ENCODE data around the gene GPR142. TPM values are rescaled to one million over a fixed set of nuclear protein-coding genes. Genes with fewer than 3 reads are reported as not detected.
A peak's percentile ranks its signal among the peaks of the same experiment; 100 is the strongest.

GPR142 gene
- total RNA-seq, 1 donor from 2014 or later: not detected

- no peak for ATAC-seq
- no peaks in the 10 kb centered on the region for H3K36me3 ChIP-seq
- no peak overlapping the region for H3K27ac ChIP-seq
- TF ChIP-seq, protein P1, sequence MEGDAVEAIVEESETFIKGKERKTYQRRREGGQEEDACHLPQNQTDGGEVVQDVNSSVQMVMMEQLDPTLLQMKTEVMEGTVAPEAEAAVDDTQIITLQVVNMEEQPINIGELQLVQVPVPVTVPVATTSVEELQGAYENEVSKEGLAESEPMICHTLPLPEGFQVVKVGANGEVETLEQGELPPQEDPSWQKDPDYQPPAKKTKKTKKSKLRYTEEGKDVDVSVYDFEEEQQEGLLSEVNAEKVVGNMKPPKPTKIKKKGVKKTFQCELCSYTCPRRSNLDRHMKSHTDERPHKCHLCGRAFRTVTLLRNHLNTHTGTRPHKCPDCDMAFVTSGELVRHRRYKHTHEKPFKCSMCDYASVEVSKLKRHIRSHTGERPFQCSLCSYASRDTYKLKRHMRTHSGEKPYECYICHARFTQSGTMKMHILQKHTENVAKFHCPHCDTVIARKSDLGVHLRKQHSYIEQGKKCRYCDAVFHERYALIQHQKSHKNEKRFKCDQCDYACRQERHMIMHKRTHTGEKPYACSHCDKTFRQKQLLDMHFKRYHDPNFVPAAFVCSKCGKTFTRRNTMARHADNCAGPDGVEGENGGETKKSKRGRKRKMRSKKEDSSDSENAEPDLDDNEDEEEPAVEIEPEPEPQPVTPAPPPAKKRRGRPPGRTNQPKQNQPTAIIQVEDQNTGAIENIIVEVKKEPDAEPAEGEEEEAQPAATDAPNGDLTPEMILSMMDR (IDR thresholded peaks at IDR 0.05): no peak
- peaks cover 23% of the 10 kb centered on the region for H3K27me3 ChIP-seq (ENCODE audit: low read depth)
- intact Hi-C loops (cut with DNase I): no loop called here
- peaks cover 21% of the 10 kb centered on the region for H3K4me1 ChIP-seq
- peak overlapping the region; percentile 46 for H3K4me3 ChIP-seq
- no peak for DNase-seq
- H3K9me3 ChIP-seq: no peaks in the 10 kb centered on the region
These were observed 40.8 kb upstream of the GPR142 start for GRCh38 chr17:74326506-74326905.

GRCh38 chr17:74328487-74328886 lies 38.8 kb upstream of the GPR142 start:
- TF ChIP-seq, protein P1 (IDR thresholded peaks at IDR 0.05): no peak
- DNase-seq: no peak
- Histone ChIP-seq H3K27me3 (ENCODE audit: low read depth) (peaks cover 26% of the 10 kb centered on the region), H3K9me3 (no peaks in the 10 kb centered on the region), H3K4me3 (no peak overlapping the region), H3K4me1 (peaks cover 21% of the 10 kb centered on the region), H3K36me3 (no peaks in the 10 kb centered on the region), H3K27ac (no peak overlapping the region)
- no peak for ATAC-seq
- intact Hi-C loops (cut with DNase I): no loop called here

DNA sequence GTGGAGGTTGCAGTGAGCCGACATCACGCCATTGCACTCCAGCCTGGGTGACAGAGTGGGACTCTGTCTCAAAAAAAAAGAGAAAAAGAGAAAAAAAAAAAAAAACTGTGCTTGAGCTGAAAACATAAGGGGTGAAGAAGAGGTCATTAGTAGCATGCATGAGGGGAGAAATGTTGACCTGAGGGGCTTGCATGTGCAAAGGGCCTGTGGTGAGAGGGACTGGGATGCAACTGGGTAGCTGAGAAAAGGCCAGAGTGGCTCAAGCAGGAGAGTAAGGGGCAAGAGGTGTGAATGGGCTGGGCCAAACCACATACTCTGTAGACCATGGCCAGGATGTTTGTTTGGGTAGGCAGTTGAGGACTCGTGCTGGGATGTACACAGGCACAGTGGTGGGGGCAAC lies 37.9 kb upstream of the GPR142 start:
- peaks cover 21% of the 10 kb centered on the region for H3K4me1 ChIP-seq
- TF ChIP-seq, protein P1 (IDR thresholded peaks at IDR 0.05): no peak
- no peaks in the 10 kb centered on the region for H3K36me3 ChIP-seq
- H3K27me3 ChIP-seq (ENCODE audit: low read depth): peaks cover 26% of the 10 kb centered on the region
- no peak overlapping the region for H3K27ac ChIP-seq
- DNase-seq (no peak), ATAC-seq (no peak)
- intact Hi-C loops (cut with DNase I): no loop called here
- H3K9me3 ChIP-seq: no peaks in the 10 kb centered on the region
- no peak overlapping the region for H3K4me3 ChIP-seq

DNA sequence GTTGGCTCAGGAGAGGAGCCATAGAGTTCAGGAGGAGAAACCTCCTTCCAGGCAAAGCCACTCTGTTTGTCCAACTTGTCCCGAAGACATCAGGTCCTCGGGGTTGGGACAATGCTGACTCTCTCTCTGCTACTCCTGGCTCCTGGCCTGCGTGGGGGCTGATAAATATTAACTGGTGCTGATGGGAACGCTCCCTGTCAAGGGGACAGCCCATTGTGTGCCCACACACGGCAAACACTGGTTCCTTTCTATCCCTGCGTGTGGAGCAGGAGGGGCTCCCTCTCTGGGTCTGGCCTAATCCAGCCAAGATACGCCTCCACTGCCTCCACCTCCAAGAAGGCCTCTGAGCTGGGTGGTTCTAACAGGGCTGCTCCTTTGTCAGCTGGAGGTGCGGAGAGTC lies 36.9 kb upstream of the GPR142 start:
- Histone ChIP-seq H3K27ac (no peak overlapping the region), H3K27me3 (ENCODE audit: low read depth) (peaks cover 26% of the 10 kb centered on the region), H3K4me1 (peaks cover 17% of the 10 kb centered on the region), H3K4me3 (no peak overlapping the region), H3K36me3 (no peaks in the 10 kb centered on the region), H3K9me3 (no peaks in the 10 kb centered on the region)
- intact Hi-C loops (cut with DNase I): no loop called here
- TF ChIP-seq, protein P1 (IDR thresholded peaks at IDR 0.05): no peak
- ATAC-seq: no peak
- DNase-seq: no peak

DNA sequence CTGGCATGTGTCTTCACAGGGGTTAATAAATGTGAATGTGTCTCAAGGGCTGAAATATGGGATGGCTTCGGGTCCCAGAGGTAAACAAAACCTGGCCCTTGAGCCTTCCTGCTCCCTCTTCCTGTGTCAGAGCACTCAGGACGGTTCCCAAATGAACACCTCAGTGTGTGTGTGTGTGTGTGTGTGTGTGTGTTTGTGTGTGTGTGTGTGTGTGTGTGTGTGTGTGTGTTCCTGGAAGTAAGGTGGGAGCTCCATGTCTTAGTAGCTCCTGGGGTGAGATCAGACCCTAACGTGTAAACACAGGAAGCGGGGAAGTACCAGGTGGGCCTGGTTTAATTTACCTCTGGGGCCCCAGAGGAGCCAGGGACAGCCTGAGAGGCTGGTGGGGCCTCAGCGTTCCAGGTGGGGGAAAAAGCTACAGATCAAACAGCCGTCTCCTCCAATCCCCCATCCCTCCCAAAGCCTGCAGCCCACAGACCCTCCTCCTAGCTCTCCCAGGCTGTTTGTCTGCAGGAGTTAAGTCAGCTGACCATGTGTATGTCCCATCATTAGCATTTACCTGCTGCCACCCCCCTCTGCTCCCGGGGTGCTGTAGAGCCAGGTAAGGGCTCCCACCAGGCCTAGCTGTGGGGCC lies 35.2 kb upstream of the GPR142 start:
- peaks cover 15% of the 10 kb centered on the region for H3K27me3 ChIP-seq (ENCODE audit: low read depth)
- H3K27ac ChIP-seq: no peak overlapping the region
- H3K9me3 ChIP-seq: no peaks in the 10 kb centered on the region
- ATAC-seq (no peak), DNase-seq (no peak)
- H3K4me1 ChIP-seq: peaks cover 2% of the 10 kb centered on the region
- intact Hi-C loops (cut with DNase I): no loop called here
- H3K4me3 ChIP-seq: no peak overlapping the region
- TF ChIP-seq, protein P1 (IDR thresholded peaks at IDR 0.05): no peak
- H3K36me3 ChIP-seq: no peaks in the 10 kb centered on the region
